Stomach (tissue), 9 donors: ENCODE data around the gene C2orf42. TPM values are rescaled to one million over a fixed set of nuclear protein-coding genes. Genes with fewer than 3 reads are reported as not detected.

Experiments
- DNase-seq, 2 donors: peaks; one replicate each; pipeline versions ENCODE4 v3.0.0 to v3.0.0-alpha.2; 2013 to 2019
- H3K27ac ChIP-seq, 5 donors: fragments of 200-600 bp in 4 of 5; sonication (generic) in 4 of 5; one replicate each; pipeline ENCODE4 v1.5.1; 2013 to 2019; ENCODE audit warnings: mild to moderate bottlenecking in 1 of 5, moderate library complexity in 1 of 5
- H3K27me3 ChIP-seq, 3 donors: fragments of 200-600 bp; sonication (generic); one replicate each; pipeline ENCODE4 v1.5.1; 2017 to 2019; ENCODE audit warnings: mixed run types in 1 of 3
- H3K36me3 ChIP-seq, 4 donors: fragments of 200-600 bp; sonication (generic); 1 replicate in 3 of 4; 2 replicates in 1 of 4; pipeline ENCODE4 v1.5.1; 2016 to 2019
- H3K4me1 ChIP-seq, 4 donors: fragments of 200-600 bp; sonication (generic); one replicate each; pipeline ENCODE4 v1.5.1; 2016 to 2019
- H3K4me3 ChIP-seq, 4 donors: fragments of 200-600 bp; sonication (generic) in 3 of 4; one replicate each; pipeline ENCODE4 v1.5.1; 2016 to 2019; ENCODE audit warnings: mild to moderate bottlenecking in 1 of 4
- H3K9me3 ChIP-seq, 4 donors: fragments of 200-600 bp; sonication (generic); one replicate each; pipeline ENCODE4 v1.5.1; 2016 to 2019
- CTCF ChIP-seq, 7 experiments: fragments of 450-650 bp in 4 of 7; fragments of 200-600 bp in 3 of 7; sonication (generic) in 3 of 7; IDR thresholded peaks; one replicate each; pipeline ENCODE4 v1.5.1; 2016 to 2019; ENCODE audit warnings: antibody characterized with exemption in 7 of 7, control low read depth in 2 of 7, mild to moderate bottlenecking in 1 of 7
- EP300 ChIP-seq: sonication (generic); formaldehyde crosslinking; IDR thresholded peaks from one replicate; pipeline ENCODE4 v1.6.1; 2017; ENCODE audit warnings: antibody characterized with exemption
- POLR2A ChIP-seq, 4 donors: fragments of 450-650 bp; IDR thresholded peaks; one replicate each; pipeline ENCODE4 v1.6.1; 2016; ENCODE audit warnings: antibody characterized with exemption in 4 of 4, control low read depth in 2 of 4, mild to moderate bottlenecking in 1 of 4, moderate library complexity in 1 of 4
- POLR2AphosphoS5 ChIP-seq, 3 donors: sonication (generic); formaldehyde crosslinking; IDR thresholded peaks; one replicate each; pipeline ENCODE4 v1.6.1; 2016; ENCODE audit warnings: antibody characterized with exemption in 3 of 3
- WGBS, 5 donors: extraction: QIAGEN DNeasy Blood & Tissue Kit in 3 of 5; methylation state at CpG; one replicate each; pipeline versions ENCODE4 v1.1.5 to v1.1.7; 2013 to 2018; 5-methylcytosine and 5-hydroxymethylcytosine counted together
- intact Hi-C: fragments of 100-400 bp; cut with DNase I; formaldehyde crosslinking; loops from one replicate; pipeline ENCODE4 v1.15.1; 2023; ENCODE audit warnings: low total_unique reads
- polyA plus RNA-seq, 3 donors: library from polyadenylated mRNA; stranded (reverse); fragments of 200-250 nt; gene quantifications; one replicate each; pipeline ENCODE4 v1.2.3, GENCODE V29; 2013
- total RNA-seq, 5 donors: library from RNA; depleted of rRNA; stranded (reverse); fragments of >200 nt; gene quantifications; one replicate each; pipeline versions ENCODE4 v1.1.0 to v1.2.3, GENCODE V29; 2014 to 2016
- donor health status: healthy with polysubstance abuse.
- donor health status: Bipolar disorder and iron deficiency.
- donor health status: healthy.

The C2orf42 gene
- total and polyA plus RNA-seq, 8 donors, result 2.6 to 23.2 (median 6.0) TPM

- Histone ChIP-seq H3K27ac (no peak overlapping the region), H3K4me1 (peaks cover 29 to 51% (median 43%) of the 10 kb centered on the region in 4 donors), H3K4me3 (no peak overlapping the region), H3K9me3 (no peaks in the 10 kb centered on the region), H3K36me3 (no peaks in the 10 kb centered on the region), H3K27me3 (no peaks in the 10 kb centered on the region)
- WGBS, 5 donors, result 17 to 37% (median 18%) methylated on average over 1 of the region's 1 CpG
- TF ChIP-seq POLR2A (IDR thresholded peaks at IDR 0.05), result no peak
- no peak for TF ChIP-seq CTCF (IDR thresholded peaks at IDR 0.05)
- intact Hi-C loops, result no loop called here
- peak in 1 of 2 donors; percentile 29 for DNase-seq
Observed at GRCh38 chr2:70128005-70128404, 62.8 kb downstream of the C2orf42 start.

- no peaks in the 10 kb centered on the region for H3K36me3 ChIP-seq
- intact Hi-C loops, result no loop called here
- no peaks in the 10 kb centered on the region for H3K9me3 ChIP-seq
- WGBS, 5 donors, result 93 to 94% (median 93%) methylated on average over 2 of the region's 2 CpGs
- no peak for DNase-seq
- no peak overlapping the region for H3K4me3 ChIP-seq
- H3K27ac ChIP-seq, result peak overlapping the region in 2 of 5 donors; percentile 99
- no peaks in the 10 kb centered on the region for H3K27me3 ChIP-seq
- H3K4me1 ChIP-seq, result peaks cover 20 to 49% (median 34%) of the 10 kb centered on the region in 4 donors
- TF ChIP-seq POLR2A (IDR thresholded peaks at IDR 0.05) (no peak), POLR2AphosphoS5 (IDR thresholded peaks at IDR 0.05) (no peak), CTCF (IDR thresholded peaks at IDR 0.05) (no peak), EP300 (no peak)
Observed at GRCh38 chr2:70126413-70126812, 64.4 kb downstream of the C2orf42 start.

GRCh38 chr2:70125498-70125898, 65.3 kb downstream of the C2orf42 start:
- H3K4me3 ChIP-seq, result peak overlapping the region; percentile 46 to 61 (median 54)
- TF ChIP-seq EP300 (no peak), CTCF (IDR thresholded peaks at IDR 0.05) (no peak)
- DNase-seq, result no peak
- 65 to 79% (median 68%) methylated on average over 13 of the region's 13 CpGs for WGBS, 5 donors
- peak overlapping the region; percentile 98 to 99 (median 99) for H3K27ac ChIP-seq
- no peaks in the 10 kb centered on the region for H3K27me3 ChIP-seq
- no peaks in the 10 kb centered on the region for H3K9me3 ChIP-seq
- peaks cover 18 to 40% (median 31%) of the 10 kb centered on the region in 4 donors for H3K4me1 ChIP-seq
- intact Hi-C loops, result no loop called here
- H3K36me3 ChIP-seq, result no peaks in the 10 kb centered on the region

- Histone ChIP-seq H3K9me3 (no peaks in the 10 kb centered on the region), H3K4me3 (peak overlapping the region; percentile 46 to 61 (median 54)), H3K27ac (peak overlapping the region; percentile 98 to 99 (median 99)), H3K27me3 (no peaks in the 10 kb centered on the region), H3K36me3 (no peaks in the 10 kb centered on the region), H3K4me1 (peaks cover 18 to 40% (median 31%) of the 10 kb centered on the region in 4 donors)
- intact Hi-C loops, result no loop called here
- WGBS, 5 donors, result 0 to 1% (median 1%) methylated on average over 26 to 36 of the region's 36 CpGs
- peak; percentile 61 to 88 for DNase-seq
- TF ChIP-seq CTCF (IDR thresholded peaks at IDR 0.05) (no peak), EP300 (no peak), POLR2AphosphoS5 (IDR thresholded peaks at IDR 0.05) (peak in 1 of 3 donors; percentile 25), POLR2A (IDR thresholded peaks at IDR 0.05) (no peak)
Observed at GRCh38 chr2:70124983-70125480, 65.8 kb downstream of the C2orf42 start.
